Retina (tissue), 1 donor: ENCODE results near the gene MED26.

Experiments used
- DNase-seq: peaks from one replicate; pipeline ENCODE4 v3.0.0-alpha.2; 2016

Gene MED26

DNA sequence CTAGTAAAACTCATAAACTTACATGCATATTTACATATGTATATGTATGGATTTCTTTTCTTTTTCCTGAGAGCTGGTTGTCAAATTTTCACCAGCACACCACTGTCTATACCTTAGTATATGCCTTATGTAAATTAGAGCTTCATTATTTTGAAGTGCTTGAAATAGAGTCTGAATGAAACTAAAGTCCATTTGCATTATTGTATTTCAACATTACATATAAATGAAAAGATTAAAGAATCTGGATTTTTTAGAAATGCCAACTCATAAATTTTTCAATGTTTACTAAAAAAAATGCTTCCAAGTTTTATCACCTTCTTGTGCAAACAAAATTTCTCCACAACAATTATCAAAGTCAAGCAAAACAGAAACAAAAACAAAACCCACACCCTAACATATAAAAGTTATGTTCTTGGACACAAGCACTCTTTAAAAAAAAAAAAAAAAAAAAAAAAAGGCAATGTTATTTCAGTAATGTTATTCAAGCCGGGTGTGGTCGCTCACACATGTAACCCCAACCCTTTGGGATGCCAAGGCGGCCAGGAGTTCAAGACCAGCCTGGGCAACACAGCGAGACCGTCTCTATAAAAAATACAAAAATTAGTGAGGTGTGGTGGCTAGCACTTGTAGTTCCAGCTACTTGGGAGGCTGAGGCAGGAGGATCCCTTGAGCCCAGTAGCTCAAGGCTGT is 18.3 kb downstream of the MED26 start:
- DNase-seq = no peak

DNA sequence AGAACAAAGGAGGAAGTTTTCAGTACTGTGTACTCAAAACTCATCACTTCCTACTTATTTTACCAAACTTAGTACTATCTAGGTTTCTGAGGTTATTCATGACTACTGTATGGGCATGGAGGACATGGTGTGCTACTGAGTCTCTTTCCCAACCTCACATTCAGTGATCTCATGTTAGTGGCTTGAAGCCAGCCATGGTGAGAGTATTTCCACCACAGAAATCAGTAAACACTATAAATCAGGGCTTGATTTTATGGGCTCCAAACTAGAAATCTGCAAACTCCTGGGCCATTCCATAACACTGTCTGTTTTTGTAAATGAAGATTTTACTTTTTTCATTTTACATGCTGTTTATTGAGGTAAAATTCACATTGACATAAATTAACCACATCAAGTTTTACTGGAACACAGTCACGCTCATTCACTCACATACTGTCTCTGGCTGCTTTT is 19.7 kb downstream of the MED26 start:
- DNase-seq = no peak

DNA sequence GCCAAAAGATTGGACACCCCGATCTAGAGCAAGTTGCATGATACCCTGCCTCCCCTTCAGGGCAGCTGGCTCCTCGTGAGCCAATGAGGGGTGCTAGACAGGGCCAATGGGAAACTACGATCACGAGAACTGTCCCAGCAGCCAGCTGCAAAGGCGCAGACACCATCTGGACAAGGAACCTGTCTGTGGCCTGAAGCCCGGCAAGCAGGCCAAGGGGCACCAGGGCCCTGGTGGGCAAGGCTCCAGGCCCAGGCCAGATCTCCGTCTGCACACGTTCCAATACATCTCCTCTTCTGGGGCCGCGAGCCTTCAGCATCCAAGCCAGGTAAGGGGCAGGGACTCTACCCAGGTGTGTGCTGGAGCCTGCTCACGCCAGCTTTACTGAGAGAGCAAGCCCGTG is 20.2 kb downstream of the MED26 start:
- DNase-seq = no peak

DNA sequence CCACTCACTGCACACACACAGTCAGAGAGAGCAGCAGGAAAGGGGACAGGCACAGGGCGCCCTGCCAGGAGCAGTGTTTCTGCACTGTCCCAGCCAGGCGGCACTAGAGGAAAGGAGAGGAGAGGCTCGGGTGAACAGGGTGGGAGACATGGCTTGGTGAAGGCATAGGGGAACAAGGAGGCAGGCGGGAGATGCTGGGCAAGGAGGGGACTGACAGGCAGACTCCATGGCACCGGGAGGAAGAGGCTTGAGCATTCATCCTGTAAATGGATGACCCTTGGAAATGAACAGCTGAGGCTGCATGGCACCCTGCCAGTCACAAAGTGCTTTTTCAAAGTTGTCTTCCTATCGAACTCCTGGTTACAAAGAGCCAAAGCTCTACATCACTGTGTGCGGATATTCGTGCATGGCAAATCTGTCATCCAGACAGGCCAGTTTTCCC is 22.4 kb downstream of the MED26 start:
- no peak for DNase-seq

- no peak for DNase-seq
These were observed 22.9 kb downstream of the MED26 start for GRCh38 chr19:16605115-16605514.

- DNase-seq = no peak
These were observed 23.4 kb downstream of the MED26 start for GRCh38 chr19:16604615-16605014.

DNA sequence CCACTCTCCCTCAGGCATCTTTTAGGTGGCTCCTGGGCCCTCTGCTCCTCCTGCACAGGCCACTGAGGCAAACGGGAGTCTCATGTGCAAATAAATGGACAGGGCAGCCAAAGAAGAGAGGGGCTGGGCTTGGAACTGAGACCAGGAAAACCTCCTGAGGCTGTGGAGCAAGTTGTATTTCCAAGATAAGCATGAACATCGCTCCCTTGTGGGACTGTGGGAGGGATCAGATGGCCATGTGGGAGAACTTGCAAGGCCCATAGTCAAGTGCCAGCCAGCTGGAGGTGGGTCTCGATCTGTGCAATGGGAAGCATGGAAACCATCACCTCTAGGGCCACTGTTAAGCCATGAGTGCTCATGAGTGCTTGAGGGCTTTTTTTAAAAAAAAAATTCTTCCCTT is 24.9 kb downstream of the MED26 start:
- no peak for DNase-seq

- DNase-seq = no peak
These were observed 26.5 kb downstream of the MED26 start for GRCh38 chr19:16601378-16602052.

- no peak for DNase-seq
These were observed 27.2 kb downstream of the MED26 start for GRCh38 chr19:16600824-16601223.

GRCh38 chr19:16599655-16600346 is 28.2 kb downstream of the MED26 start:
- no peak for DNase-seq

- DNase-seq = no peak
These were observed 29.2 kb downstream of the MED26 start for GRCh38 chr19:16598848-16599247.

DNA sequence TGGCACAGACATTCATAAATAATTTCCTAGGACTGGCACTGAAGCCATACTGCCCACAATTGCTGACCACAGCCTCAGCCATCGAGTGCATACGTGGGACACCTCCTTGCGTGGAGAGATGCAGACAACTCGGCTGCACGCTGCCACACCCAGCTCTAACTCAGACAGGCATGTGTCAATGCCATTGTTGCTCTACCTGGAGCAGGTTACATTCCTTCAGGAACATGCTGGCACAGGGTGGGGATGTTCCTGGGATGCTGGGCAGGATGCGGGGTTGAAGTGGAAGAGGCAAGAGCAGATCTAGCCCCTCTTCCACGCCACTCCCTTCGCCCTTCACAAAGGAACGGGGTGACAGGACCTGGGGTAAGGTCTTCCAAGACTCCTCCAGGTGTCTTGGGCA is 31.6 kb downstream of the MED26 start:
- no peak for DNase-seq

GRCh38 chr19:16595097-16595496 is 32.9 kb downstream of the MED26 start:
- no peak for DNase-seq

GRCh38 chr19:16594681-16595091 is 33.3 kb downstream of the MED26 start:
- DNase-seq = no peak

DNA sequence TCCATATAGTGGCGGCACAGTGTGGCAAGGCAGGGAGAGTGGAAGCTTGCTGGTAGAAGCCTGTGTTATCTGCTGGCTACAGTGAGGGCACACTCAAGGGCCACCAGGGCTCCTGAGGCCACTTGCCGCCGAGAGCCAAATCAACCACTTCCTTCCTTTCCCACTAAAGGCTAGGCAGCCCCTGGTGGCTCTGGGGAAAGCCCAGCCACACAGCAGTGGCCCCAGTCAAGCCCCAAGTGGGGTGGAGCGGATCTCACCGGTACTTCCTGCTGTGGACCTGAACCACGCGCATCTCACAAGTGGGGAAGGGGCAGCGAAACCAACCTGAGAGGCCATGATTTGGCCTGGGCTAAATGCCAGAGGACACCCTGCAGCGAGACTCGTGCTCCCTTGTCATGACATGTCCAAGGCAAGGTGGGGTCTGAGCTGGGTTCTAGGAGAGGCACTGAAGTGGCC is 33.8 kb downstream of the MED26 start:
- DNase-seq = no peak

- no peak for DNase-seq
These were observed 34.8 kb downstream of the MED26 start for GRCh38 chr19:16593181-16593580.

- no peak for DNase-seq
These were observed 36.0 kb downstream of the MED26 start for GRCh38 chr19:16591803-16592556.

DNA sequence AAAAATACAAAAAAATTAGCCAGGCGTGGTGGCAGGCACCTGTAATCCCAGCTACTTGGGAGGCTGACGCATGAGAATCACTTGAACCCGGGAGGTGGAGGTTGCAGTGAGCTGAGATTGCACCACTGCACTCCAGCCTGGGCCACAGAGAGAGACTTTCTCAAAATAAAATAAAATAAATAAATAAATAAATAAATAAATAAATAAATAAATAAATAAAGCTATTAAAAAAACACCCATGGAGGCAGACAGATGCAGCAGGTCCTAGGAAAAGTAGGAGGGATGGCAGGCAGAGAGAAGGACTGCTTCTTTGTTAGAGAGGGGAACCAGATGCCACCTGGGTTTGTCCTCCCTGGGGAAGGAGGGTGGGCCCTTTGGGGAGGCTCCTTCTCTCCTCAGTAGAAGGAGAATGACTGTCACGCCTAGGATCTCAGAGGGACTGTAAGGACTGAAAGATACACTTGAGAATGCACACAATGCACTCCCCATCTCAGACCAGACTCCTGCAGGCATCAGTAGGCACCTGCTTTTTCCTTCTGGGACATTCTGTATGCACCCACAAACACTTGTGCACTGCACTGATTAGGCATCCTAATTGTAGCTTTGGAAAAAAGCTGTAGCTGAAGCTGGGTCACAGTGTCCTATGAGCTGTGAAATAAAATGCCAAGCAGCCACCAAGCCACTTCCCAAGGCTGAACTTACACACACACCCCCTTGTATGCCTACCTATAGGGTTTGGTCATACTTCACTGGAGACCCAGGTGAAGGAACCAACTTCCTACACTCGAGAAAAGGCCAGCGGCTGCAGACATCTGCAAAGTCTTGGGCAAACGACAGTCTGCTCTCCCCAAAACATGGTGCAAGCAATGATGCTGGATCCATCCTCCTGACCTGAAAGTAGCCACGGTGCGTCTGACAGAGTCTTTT is 36.9 kb downstream of the MED26 start:
- DNase-seq = no peak

DNA sequence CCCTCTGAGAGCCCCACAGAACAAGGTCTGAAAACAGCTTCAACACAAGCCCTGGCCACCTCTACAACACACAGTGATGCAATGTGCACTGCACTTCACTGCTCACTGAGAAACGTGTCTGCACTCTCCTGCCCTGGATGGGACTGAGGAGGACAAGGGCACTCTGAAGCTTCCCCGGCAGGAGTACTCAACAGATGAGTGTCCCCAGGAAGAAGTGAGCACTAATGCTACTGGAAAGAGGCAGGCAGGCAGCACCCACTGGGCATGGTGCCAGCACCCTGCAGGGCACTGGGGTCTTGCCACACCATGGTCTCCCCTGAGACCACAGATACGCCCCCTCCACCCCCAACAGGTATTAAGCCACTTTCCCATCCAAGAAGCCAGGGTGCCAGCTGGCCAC is 38.1 kb downstream of the MED26 start:
- no peak for DNase-seq

DNA sequence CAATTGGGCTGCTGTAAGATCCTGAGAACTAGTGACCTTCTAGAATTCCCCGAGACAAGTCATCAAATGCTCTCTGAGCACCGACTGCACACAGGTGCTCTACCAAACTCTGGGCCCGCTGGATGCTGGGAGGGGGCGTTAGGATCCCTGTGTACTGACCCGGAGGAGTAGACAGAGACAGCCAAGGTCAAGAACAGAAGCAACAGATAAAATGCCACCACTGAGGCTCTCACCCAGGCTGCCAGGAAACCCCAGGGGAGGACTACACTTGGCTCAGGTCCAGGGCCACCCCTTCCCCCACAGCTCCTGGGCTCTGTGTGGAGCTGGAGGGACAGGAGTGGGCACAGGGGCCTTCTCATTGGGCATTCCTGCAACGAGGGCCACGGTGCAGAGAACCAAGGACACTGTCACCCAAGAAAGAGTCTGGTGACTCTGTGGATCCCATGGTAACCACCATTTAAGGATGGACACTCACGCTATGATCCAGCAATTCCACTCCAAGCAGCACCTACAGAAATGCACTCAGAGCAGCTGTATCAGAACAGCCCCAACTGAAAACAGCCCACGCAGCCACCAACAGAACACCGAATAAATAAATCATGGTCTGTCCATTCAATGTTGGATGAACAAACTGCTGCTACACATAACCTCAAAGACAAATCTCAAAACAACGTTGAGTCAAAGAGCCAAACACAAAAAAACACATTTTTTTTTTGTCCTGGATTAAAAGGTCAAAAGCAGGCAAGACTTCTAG is 39.0 kb downstream of the MED26 start:
- DNase-seq = peak; percentile 27
